ENCODE measurements around the gene RAB4B.
"Not testable (repeated sequence)": the region's sequence is repeated elsewhere in the genome, so short reads cannot be mapped to it uniquely, and the experiment has no call there.

RAB4B gene

DNA sequence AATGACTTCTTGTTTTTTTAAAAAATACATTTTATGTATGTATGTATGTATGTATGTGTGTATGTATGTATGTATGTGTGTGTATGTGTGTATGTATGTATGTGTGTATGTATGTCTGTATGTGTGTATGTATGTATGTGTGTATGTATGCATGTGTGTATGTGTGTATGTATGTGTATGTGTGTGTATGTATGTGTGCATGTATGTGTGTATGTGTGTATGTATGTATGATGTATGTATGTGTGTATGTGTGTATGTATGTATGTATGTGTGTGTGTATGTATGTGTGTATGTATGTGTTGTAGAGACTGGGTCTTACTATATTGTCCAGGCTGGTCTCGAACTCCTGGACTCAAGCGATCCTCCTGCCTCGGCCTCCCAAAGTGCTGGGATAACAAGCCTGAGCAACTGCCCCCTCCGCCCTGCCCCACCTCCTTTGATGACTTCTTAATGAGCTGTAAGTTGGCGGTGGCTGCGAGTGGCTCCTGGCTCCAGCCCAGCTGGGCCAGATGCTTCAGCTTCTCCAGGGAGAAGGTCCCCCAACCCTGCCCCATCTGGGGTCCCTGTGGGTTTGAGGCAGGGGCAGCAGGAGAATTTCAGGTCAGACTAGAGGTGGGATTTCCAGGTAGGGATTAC, 47.5 kb downstream of the RAB4B start:
- not testable (repeated sequence) for DNase-seq

DNA sequence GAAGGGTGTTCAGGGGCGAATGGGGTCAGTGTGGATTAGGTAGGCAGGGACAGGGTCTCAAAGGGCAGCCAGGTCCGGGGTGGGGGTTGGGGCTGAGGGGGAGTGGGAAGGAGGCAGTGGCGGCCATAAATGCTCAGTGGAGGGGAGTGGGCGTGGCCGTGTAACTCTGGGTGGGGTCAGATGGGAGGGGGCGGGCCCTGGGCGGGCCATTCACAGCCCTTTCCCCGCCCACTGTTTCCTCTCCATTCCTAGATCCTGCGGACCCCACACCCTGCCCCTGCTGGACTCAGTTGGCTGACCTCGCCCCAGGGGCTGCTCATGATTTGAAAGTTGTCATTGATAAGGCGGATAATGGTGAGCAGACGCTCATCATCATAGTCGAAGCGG, 48.3 kb downstream of the RAB4B start:
- DNase-seq: not testable (repeated sequence)

DNA sequence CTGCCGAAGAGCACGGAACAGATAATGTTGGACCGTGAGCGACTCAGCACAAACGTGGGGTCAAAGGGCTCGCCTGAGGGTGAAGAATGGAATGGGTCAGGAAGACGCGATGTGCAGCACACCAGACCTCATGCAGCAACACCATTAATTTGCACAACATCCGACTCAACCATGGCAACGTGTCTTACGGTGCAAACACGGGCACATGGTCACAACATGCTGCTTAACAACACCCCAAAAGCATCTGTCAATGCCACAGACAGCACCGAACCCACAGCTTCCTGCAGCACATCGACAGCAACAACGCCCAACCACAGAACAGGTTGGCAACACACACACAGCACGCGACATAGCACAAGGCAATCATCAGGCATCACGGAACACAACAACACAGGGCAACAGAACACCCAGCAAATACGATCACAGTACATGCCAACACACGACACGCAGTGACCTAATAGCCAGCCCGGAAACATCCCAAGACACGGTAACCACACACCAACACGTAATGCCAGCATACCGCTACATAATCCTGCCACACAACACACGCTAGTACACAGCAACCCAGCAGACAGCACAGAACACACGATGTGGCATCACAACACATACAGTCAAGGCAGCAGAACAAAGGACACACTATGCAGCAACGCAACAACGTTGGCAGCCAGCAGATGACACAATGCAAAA, 48.8 kb downstream of the RAB4B start:
- peak; percentile 83 to 87 for DNase-seq

DNA sequence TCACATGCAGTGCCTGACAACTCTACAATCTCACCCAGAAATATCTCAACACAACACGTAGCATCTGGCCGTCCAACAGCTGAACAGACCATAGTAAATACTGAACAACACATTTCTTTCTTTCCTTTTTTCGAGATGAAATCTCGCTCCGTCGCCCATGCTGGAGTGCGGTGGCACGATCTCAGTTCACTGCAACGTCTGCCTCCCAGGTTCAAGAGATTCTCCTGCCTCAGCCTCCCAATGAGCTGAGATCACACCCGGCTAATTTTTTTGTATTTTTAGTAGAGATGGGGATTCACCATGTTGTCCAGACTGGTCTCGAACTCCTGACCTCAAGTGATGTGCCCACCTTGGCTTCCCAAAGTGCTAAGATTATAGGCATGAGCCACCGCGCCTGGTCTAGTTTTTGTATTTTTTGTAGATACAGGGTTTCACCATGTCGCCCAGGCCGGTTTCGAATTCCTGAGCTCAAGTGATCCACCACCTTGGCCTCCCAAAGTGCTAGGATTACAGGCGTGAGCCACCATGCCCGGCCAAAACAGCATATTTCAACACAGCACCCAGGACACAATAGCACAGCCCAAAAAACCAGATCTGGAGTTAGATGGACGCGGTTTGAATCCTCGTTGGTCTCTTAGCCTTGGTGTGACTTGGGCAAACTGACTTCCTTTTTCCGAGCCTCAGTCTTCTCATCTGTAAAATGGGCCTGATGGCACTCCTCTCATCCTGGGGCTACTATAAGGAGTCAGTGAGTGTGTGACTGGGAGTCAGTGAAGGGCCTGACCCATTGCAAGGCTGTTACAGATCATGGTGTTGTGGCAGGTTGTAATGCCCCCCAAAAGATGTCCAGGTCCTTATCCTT, 49.6 kb downstream of the RAB4B start:
- DNase-seq: no peak

DNA sequence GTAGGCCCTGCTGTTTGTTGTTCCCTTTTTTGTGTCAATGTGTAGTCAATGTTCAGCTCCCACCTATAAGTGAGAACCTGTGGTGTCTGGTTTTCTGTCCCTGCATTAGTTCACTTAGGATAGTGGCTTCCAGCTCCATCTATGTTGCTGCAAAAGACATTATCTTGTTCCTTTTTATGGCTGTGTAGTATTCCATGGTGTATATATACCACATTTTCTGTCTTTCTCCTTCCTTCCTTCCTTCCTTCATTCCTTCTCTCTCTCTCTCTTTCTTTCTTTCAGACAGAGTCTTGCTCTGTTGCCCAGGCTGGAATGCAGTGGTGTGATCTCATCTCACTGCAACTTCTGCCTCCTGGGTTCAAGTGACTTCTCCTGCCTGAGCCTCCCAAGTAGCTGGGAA, 51.2 kb downstream of the RAB4B start:
- no peak for DNase-seq

DNA sequence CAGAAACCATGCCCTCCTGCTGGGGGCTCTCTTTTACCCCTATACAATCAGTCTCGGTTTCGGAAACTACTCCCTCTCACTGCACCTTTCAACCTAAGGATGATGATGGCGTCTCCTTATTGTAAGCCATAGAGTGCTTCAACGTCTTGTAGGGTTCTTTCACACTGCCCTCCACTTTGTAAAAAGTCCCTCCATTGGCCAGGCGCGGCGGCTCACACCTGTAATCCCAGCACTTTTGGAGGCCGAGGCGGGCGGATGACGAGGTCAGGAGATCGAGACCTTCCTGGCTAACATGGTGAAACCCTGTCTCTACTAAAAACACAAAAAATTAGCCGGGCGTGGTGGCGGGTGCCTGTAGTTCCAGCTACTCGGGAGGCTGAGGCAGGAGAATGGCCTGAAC, 52.7 kb downstream of the RAB4B start:
- DNase-seq: not testable (repeated sequence)

DNA sequence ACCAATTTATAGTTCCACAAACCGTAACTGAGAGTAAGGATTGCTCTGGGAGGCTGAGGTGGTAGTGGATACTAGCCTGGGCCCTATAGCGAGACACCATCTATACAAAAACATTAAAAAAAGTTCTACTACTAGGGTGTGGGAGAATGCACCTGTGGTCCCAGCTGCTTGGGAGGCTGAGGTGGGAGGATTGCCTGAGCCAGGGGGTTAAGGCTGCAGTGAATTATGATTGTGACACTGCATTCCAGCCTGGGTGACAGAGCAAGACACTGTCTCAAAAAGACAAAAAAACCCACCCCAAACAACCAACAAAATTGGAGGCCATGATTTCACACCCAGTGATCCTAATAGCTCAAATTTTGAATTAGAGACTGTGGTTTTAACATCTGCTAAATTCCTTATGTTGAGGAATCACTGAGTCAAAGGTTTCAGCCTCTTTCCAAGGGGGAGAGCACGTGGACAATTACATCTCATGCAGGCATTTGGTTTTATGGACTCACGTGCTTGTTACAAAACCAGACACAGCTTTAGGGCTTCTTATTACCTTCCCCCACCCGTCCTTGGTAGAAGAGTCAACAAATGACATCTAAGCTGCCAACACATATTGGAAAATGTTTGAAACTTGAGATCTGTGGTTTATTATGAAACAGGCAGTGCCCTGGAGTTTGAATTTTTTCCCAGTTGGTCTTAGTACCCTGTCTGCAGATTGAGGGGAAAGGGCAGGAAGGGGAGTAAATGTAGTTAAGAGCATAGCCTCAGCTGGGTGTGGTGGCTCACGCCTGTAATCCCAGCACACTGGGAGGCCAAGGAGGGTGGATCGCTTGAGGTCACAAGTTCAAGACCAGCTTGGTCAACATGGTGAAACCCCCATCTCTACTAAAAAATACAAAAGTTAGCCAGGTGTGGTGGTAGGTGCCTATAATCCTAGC, 53.7 kb downstream of the RAB4B start:
- no peak for DNase-seq

DNA sequence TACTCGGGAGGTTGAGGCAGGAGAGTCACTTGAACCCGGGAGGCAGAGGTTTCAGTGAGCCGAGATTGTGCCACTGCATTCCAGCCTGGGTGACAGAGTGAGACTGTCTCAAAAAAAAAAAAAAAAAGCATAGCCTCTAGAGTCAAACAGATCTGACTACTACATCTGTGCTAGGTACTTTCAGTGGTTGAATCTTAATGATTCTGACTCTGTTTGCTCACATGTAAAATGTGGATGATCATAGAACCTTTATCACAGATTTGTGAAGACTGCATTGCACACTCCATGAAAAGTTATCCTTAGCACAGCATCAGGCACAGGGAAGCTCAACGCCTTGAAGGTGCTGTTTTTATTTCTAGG, 54.4 kb downstream of the RAB4B start:
- DNase-seq: not testable (repeated sequence)

DNA sequence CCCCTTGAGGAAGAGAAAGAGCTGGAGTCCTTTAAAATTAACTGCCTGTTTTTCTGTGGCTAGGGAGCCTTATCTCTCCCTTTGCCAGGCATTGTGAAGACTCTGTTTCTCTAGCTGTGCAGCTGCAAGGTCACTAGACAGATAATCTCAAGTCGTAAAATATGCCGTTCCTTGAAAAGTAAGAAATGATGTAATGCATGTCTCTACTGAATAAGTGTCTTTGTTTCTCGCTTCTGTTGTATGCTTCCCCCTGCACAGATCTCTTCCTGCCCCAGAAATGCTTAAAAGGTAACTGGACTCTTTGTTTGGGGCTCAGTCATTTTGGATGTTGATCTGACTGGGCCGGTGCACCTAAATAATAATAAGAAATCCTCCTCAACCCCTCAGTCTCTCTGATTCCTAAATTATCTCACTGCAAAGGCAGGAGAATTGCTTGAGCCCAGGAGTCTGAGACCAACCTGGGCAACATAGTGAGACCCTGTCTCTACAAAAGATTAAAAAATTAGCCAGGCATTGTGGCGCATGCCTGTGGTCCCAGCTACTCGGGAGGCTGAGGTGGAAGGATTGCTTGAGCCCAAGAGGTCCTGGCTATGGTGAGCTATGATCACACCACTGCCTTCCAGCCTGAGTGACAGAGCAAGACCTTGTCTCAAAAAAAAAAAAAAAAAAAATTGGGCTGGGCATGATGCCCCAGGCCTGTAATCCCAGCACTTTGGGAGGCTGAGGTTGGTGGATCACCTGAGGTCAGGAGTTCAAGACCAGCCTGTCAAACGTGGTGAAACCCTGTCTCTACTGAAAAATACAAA, 55.9 kb downstream of the RAB4B start:
- DNase-seq: not testable (repeated sequence)

DNA sequence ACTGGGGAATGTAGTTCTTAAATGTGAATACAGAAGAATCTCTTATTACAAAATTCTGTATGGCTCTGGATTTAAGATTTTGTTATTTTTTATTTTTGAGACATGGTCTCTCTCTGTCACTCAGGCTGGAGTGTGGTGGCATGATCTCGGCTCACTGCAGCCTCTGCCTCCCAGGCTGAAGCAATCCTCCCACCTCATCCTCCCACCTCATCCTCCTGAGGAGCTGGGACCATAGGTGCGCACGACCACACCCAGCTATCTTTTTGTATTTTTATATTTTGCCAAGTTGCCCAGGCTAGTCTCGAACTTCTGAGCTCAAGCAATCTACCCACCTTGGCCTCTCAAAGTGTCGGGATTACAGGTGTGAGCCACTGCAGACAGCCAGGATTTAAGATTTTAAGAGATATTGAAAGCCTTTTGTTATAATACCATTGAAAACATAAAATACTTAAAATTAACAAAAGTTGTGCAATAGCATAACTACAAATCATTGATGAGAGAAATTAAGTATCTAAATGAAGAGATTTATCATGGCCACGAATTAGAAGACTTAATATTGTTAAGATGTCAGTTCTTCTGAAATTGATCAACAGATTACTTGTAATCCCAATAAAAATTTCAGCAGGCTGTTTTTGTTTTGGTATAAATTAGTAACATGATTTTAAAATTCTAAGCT, 58.8 kb downstream of the RAB4B start:
- DNase-seq: no peak

DNA sequence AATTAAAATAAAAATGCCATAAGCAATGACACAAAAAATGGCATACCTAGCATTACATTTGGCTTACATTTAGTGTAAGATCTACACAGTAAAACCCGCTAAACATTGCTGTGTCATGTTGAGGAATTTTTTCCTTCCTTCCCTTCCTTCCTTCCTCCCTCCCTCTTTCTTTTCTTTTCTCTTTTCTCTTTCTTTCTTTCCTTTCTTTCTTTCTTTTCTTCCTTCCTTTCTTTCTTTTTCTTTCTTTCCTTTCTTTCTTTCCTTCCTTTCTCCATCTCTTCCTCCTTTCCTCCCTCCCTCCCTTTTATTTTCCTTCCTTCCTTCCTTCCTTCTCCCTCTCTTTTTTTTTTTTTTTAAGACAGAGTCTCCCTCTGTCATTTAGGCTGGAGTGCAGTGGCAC, 60.4 kb downstream of the RAB4B start:
- not testable (repeated sequence) for DNase-seq

DNA sequence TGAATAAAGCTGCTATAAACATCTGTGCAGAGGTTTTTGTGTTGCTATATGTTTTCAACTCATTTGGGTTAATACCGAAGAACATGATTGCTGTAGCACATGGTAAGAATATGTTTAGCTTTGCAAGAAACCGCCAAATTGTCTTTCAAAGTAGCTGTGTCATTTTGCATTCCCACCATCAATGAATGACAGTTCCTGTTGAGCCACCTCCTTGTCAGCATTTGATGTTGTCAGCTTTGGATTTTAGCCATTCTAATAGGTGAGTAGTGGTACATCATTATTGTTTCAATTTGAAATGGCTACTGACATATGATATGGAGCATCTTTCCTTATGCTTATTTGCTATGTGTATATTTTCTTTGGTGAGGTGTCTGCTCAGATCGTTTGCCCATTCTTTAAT, 64.0 kb downstream of the RAB4B start:
- not testable (repeated sequence) for DNase-seq

DNA sequence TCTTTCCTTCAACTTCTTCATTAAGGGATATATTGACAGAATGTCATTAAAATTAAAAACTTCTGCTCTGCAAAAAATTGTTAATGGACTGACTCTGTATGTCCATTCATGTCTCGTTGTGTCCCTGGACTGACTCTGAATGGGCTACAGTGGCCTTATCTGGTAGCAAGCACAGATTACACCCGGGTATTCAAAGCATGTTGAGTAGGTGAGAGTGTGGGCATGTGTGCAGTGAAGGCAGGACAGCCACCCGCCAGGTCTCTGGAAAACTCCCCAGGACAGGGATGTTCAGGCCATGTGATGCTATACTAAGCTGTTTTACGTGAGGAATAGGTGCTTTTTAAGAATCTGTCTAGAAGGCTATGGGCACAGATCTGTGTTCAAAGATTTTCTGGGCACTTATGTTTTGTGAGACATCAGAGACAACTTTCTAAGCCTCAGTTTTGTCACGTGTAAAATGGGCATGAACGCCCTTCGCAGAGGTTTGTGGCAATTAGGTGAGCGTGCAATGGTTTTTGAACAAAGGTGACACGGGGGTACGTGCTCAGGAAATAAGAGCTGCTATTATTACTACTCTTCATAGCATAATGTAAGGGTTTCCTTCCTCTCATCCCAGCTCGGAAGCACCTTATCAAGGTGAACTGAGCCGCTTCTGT, 65.1 kb downstream of the RAB4B start:
- DNase-seq: not testable (repeated sequence)

DNA sequence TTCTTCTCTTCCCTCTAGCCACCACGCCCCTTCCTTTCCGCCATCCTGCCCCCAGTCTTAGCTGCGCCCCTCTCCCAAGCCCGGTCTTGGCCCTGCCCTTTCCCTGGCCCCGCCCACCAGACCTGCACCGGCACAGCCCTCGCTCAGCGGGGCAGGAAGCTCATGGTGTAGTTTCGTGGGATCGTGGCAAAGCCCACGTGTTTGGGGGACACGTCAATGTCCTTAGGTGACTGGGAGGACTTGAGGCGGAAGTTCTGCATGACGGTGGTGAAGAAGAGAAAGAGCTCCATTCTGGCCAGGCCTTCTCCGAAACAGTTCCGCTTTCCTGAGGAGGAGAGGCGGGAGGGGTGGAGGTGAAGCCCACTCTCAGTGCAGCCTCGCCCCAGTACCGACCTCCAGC, 65.6 kb downstream of the RAB4B start:
- DNase-seq: peak; percentile 89 to 90
